Ovary (tissue), 3 donors: Measurements from ENCODE around the gene TNFAIP8L3.

Experiments
- CTCF ChIP-seq, 3 donors: fragments of 450-650 bp in 2 of 3; fragments of 200-600 bp in 1 of 3; IDR thresholded peaks; one replicate each; pipeline versions ENCODE4 v1.5.1 to v1.8.0; 2016 to 2022; ENCODE audit warnings: antibody characterized with exemption in 3 of 3, mild to moderate bottlenecking in 1 of 3
- POLR2A ChIP-seq: fragments of 450-650 bp; IDR thresholded peaks from one replicate; pipeline ENCODE4 v1.6.1; 2017; ENCODE audit warnings: antibody characterized with exemption, mild to moderate bottlenecking, moderate library complexity
- donor health status: DM: no; HTN: no; CAD: no.

- TF ChIP-seq CTCF (IDR thresholded peaks at IDR 0.05) = no peak
- TF ChIP-seq POLR2A = no peak
These were observed 37.0 kb upstream of the TNFAIP8L3 start for GRCh38 chr15:51131596-51132290.
